ENCODE data around the gene ST14.
"Not testable (repeated sequence)": the region's sequence is repeated elsewhere in the genome, so short reads cannot be mapped to it uniquely, and the experiment has no call there.

Gene ST14

DNA sequence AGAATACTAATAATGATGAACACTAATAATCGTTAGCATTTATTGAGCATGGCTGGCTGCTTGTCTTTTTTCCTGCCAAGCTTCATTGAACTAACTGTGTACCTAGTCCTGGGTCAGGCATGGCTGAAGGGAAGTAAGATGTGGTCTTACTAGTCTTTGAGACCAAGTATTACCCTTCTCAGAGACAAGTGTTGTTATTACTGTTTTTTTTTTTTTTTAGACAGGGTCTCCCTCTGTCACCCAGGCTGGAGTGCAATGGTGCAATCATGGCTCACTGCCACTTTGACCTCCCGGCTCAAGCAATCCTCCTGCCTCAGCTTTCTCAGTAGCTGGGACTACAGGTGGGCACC, 4.6 kb downstream of the ST14 start:
- DNase-seq (ENCODE audit: low read depth), result no peak

- no peak for DNase-seq (ENCODE audit: low read depth)
Observed at GRCh38 chr11:130165601-130166456, 6.2 kb downstream of the ST14 start.

DNA sequence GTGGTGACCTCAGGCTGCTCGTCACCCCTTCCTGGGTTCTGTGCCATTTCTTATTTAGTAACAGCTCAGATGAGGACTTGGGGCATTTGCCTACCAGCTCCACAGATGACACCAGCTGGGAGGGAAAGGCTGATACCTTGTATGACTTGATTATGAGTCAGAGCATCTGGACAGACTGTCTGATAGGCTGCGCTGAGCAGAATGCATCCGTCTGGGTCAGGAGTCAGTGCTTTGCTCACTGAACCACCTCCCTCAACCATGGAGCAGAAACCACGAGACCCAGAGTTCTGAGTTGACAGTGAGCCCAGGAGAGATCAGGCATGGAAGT, 6.8 kb downstream of the ST14 start:
- peak; percentile 79 for DNase-seq (ENCODE audit: low read depth)

- no peak for DNase-seq (ENCODE audit: low read depth)
Observed at GRCh38 chr11:130167146-130167545, 7.6 kb downstream of the ST14 start.

GRCh38 chr11:130168105-130168504, 8.5 kb downstream of the ST14 start:
- DNase-seq (ENCODE audit: low read depth), result no peak

- DNase-seq (ENCODE audit: low read depth), result no peak
Observed at GRCh38 chr11:130170345-130170744, 10.8 kb downstream of the ST14 start.

DNA sequence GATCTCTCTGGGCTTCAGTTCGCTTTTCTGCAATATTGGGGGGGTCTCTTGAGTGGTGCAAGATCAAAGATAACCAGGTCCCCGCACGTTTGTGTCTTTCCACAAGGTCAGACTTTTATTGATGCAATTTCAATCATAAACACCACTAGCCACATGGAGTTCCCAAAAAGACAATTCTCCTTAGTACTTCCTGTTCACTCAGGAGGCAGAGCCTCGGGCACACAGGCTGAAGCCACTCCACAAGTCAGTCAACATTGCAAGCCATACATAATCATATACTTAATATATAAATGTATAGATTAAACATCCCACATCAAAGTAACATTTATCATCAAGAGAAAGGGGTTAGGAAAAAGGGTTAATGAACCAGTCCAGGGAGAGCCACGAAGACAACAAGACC, 12.0 kb downstream of the ST14 start:
- DNase-seq (ENCODE audit: low read depth), result no peak

GRCh38 chr11:130172001-130172400, 12.4 kb downstream of the ST14 start:
- not testable (repeated sequence) for DNase-seq (ENCODE audit: low read depth)

GRCh38 chr11:130174642-130175041, 15.1 kb downstream of the ST14 start:
- no peak for DNase-seq (ENCODE audit: low read depth)

DNA sequence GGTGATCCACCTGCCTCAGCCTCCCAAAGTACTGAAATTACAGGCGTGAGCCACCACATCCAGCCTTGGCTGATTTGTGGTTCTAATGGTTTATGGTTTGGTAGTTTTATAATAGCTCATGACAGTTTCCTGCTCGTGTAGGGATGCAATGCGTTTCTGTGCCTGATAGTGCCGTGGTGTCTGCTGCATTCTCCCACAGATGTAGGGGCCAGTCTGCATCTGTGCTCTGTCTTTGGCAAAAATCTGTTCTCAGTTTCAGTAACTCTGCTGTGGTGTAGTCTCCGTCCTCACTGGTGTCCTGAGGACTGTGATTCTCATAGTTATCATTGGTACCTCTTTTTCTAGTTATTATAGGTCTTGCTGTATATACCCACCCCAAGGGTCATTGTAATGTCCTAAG, 16.3 kb downstream of the ST14 start:
- DNase-seq (ENCODE audit: low read depth), result no peak

DNA sequence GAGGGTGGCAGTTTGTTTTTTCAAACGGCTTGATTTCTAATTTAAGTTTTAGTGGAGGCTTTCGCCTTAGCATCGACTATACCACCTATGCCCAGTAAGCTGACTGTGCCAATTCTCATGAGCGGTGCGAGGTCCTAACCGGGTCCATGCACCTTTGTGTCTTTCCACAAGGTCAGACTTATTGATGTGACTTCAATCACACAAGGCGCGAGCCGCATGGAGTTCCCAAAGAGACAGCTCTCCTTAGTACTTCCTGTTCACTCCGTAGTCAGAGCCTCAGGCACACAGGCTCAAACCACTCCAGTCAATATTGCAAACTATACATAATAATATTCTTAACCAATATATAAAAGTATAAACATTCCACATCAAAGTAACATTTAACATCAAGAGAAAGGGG, 18.2 kb downstream of the ST14 start:
- no peak for DNase-seq (ENCODE audit: low read depth)

DNA sequence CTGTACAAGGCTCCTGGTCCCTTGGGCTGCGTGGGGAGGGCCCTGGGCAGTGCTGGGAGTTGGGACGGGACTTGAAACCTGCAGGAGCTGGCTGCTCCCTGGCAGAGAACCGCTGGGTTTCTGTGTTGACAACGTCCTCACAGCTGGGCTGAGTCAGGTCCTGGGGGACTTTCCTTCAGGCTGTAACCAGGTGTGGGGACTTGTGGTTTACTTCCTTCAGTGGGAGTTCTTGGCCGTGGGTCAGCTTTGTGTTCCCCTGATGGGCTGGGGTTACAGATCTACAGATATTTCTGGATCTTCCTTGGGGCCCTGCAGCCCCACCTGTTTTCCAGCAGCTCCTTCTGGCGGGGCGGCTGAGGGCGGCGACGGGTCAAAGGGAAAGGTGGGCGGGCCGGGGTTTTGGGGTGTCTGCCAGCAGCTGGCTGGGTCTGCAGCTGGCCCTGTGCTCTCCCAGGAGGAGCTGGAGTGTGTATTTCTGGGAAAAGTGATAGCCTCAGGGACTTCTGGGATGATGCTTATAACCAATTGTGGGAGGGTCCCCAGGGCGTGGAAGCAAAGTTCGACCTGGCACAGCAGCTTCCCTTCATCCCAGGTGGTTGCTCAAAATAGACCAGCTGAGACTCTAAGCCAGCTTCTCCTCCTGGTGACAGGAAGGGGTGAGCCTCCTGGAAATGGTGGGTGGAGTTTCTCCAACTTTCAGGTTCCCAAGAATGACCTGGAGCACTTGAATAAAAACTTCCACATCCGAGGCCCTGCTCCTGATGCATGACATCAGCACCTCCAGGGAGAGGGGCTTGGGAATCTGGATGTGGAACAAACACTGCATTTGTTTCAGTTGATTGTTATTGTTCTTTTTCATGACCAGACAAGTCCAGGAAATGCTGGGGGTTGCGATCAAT, 19.1 kb downstream of the ST14 start:
- DNase-seq (ENCODE audit: low read depth), result no peak

DNA sequence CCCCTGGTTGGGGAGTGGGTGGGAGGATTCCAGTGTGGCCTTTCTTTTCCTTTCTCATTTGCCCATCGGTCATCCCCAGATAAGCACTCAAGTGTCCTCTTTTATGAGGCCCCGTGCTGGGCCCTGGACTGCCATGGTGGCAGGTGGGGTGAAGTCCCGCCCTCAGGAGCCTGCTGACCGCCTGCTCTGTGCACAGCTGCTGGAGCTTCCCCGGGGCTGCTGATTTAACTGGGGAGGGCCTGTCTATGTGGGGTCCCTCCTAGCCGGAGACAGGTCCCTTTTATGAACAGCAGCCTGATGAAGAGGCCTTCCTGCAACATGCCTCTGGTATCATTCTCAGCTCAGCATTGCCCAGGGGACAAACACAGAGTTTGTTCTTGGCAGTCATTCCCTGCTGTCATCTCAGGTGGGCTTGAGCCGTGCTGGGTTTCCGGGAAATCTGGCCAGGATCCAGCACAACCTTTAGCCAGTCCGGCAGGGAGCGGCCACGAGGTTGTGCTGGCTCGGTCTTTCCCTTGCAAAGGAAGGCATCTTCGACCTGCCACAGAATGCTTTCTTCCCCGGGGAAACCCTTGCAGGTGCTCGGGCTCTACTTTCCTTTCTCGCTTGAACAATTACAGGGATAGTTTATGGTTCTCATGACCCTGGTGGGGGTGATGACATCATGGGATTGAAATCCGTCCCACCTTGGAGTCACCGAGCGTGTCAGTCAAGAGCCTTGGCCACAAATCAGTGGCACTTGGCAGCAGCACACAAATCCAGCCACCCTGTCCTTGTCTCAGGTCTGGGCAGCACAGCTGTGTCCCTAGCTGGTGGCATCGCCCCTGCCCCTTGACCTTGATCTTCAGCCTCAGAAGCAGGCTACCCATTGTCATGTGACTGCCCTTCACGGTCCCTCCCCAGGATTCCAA, 20.1 kb downstream of the ST14 start:
- no peak for DNase-seq (ENCODE audit: low read depth)

DNA sequence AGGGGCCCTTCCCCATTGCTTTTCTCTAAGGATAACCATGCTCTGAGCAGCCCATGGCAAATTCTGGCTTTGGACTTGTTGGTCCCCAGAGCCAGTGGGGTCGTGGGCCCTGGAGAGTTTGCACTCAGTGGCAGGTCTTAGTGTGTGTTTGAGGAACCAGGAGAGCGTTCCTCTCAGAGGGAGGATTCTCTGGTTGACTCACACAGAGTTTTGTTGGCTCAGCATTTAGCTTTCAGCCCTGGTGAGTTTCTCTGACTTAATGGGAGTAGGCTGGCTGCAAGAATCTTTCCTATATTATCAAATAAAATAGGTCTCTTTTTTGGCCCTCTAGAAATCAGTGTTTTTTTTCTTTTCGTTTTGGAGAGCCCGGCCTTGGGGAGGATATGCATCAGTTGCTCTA, 20.9 kb downstream of the ST14 start:
- no peak for DNase-seq (ENCODE audit: low read depth)

GRCh38 chr11:130180896-130181294, 21.3 kb downstream of the ST14 start:
- DNase-seq (ENCODE audit: low read depth), result no peak

DNA sequence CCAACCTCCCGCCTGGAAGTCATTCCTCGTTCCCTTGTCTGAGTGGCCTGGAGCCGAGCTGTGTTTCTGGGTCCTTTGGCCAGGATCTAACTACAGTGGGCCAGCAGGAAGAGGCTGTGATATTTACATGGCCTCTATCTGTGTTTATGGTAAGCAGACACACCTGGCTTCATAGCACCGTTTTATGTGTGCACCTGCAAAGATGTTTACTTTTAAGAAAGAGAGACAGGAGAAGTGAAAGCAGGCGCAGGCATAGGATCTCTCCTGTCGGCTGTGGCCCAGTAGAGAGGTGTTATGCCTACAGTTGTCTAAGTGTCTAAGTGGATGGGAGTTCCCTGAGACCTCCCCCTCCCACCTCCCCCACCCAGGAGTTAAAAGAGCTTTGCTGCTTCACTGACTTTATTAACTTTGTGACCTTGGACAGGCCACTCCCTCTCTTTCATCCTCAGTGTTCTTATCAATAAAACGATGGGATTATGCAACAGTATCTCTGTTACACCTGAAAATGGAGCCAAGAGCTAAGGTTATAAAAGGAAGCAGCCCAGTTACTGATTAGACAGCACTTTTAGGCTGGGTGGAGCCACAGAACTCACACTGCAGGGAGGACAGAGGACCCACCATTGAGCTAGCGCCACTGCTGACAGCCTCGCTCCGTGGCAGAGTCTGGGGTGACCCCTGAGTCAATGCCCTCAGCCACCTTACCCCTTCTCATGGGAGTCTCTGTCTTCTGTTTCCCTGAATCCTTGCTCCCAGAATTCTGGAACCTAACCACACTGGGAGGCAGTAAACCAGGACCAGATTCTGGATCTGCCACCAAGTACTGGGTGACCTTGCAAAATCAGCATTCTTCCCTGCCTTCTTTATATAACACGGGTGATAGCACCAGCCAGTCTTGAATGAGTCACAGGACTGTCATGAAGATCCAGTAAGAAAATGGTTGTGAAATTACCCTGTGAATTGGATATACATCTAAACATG, 22.0 kb downstream of the ST14 start:
- DNase-seq (ENCODE audit: low read depth), result peak; percentile 60

GRCh38 chr11:130183878-130184610, 24.5 kb downstream of the ST14 start:
- no peak for DNase-seq (ENCODE audit: low read depth)

- DNase-seq (ENCODE audit: low read depth), result no peak
Observed at GRCh38 chr11:130187096-130187495, 27.5 kb downstream of the ST14 start.

DNA sequence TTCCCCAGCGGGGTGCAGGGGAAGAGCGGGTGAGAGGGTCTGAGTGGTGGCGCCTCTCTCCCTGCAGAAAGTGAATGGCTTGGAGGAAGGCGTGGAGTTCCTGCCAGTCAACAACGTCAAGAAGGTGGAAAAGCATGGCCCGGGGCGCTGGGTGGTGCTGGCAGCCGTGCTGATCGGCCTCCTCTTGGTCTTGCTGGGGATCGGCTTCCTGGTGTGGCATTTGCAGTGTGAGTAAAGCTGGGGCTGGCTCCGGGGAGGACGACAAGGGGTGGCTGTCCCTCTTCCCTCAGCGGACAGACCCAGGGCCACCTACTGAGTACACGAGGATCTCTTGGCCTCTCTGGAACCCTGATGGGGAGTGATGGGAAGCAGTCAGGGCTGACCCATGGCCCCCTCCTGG, 28.5 kb downstream of the ST14 start:
- DNase-seq (ENCODE audit: low read depth), result no peak

DNA sequence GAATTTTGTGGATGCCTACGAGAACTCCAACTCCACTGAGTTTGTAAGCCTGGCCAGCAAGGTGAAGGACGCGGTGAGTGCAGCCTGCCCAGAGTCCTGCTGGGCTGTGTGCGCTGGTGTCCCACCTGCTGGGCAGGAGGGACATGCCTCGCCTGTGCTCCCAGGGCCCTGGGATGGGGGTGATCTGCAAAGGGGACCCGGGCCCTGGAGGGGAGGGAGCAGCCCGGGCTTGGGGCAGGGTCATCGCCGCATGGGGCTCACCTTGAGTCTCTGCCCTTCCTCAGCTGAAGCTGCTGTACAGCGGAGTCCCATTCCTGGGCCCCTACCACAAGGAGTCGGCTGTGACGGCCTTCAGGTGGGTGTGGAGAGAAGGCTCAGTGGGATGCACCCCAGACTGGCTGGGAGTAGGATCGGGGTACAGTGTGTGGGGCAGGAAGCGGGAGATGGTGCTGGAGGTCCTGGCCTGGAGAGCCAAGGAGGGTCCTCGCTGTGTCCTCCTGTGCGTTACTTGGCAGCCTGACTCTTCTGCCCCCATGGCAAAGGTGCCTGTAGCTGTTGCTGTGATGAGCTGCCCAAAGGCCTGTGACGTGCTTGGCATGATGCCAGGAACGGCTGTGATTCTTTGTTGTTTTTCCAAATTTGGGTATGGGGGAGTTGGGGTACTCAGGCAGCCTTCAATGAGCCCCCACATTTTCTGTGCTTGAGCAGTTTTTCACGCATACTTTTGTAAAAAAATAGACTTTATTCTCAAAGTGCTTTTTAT, 29.2 kb downstream of the ST14 start:
- no peak for DNase-seq (ENCODE audit: low read depth)

All from GM04504 (cell line).